GM13977 (cell line): Measurements from ENCODE around the gene RANBP1.
A peak's percentile ranks its signal among the peaks of the same experiment; 100 is the strongest.

Experiments used
- DNase-seq: peaks from one replicate; pipeline ENCODE4 v3.0.0; 2012; ENCODE audit warnings: low spot score
- in situ Hi-C: fragments of 300-500 bp; cut with MboI; formaldehyde crosslinking; loops from one replicate; pipeline ENCODE4 v1.12.0; 2022; ENCODE audit warnings: low sequenced_read_pairs, low pct_unique_long_range_greater_than_20kb, mixed read lengths, inconsistent platforms; ENCODE audit not compliant: unreplicated experiment
- TF ChIP-seq, protein P1 (sequence below): IDR thresholded peaks from 2 replicates; pipeline ENCODE4 v1.5.1; 2012; ENCODE audit warnings: mild to moderate bottlenecking, control low read depth; ENCODE audit not compliant: insufficient read depth; ENCODE audit errors: extremely low read depth, missing control alignments

Gene RANBP1

GRCh38 chr22:20143883-20144665 is 28.2 kb downstream of the RANBP1 start:
- in situ Hi-C loops: no loop called here
- TF ChIP-seq, protein P1, sequence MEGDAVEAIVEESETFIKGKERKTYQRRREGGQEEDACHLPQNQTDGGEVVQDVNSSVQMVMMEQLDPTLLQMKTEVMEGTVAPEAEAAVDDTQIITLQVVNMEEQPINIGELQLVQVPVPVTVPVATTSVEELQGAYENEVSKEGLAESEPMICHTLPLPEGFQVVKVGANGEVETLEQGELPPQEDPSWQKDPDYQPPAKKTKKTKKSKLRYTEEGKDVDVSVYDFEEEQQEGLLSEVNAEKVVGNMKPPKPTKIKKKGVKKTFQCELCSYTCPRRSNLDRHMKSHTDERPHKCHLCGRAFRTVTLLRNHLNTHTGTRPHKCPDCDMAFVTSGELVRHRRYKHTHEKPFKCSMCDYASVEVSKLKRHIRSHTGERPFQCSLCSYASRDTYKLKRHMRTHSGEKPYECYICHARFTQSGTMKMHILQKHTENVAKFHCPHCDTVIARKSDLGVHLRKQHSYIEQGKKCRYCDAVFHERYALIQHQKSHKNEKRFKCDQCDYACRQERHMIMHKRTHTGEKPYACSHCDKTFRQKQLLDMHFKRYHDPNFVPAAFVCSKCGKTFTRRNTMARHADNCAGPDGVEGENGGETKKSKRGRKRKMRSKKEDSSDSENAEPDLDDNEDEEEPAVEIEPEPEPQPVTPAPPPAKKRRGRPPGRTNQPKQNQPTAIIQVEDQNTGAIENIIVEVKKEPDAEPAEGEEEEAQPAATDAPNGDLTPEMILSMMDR: no peak
- no peak for DNase-seq

- DNase-seq: no peak
- TF ChIP-seq, protein P1: no peak
- in situ Hi-C loops: no loop called here
Measured at GRCh38 chr22:20145206-20145831, 29.4 kb downstream of the RANBP1 start.

GRCh38 chr22:20145832-20146223 is 29.9 kb downstream of the RANBP1 start:
- in situ Hi-C loops: no loop called here

GRCh38 chr22:20146777-20147176 is 30.9 kb downstream of the RANBP1 start:
- TF ChIP-seq, protein P1: no peak
- peak; percentile 73 for DNase-seq
- in situ Hi-C loops: no loop called here

More at GRCh38 chr22:20145832-20146223, 29.9 kb downstream of the RANBP1 start:
- no peak for DNase-seq
- TF ChIP-seq, protein P1: no peak

DNA sequence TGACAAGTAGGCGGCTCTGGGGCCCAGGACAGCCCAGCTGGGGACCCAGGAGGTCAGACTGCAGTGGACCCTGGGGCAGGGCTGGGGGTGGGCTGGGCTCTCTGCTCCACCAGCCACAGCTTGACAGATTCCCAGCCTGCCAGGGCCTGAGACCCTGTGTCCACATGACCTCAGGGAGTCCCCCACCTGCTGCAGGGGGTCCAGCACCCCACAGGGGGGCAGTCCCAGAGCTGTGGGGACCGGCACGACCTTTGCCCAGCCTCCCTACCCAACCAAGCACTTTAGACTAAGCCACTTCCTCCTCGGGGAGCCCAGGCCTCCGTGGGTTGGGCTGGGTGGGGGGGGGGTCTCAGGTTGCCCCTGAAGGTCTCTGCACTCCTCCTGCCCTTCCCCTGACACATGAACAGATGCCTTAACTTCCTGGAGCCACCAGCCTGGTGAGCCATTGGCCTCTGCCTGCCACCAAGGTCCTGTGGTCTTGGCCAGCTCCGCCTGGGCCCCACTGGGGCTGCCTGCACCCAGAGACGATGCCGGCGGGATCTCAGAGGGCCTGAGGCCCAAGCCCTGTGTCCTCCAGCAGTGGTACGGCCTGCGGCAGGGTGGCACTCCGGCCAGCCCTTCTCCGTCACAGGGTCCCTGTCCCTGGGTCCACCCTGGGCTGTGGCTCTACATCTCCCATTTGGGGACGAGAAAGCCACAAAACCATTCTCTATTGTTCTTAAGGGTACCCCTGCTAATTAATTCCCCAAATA is 31.5 kb downstream of the RANBP1 start:
- TF ChIP-seq, protein P1: no peak

GRCh38 chr22:20148414-20148813 is 32.5 kb downstream of the RANBP1 start:
- TF ChIP-seq, protein P1: no peak
- in situ Hi-C loops: no loop called here
- DNase-seq: no peak

More for the DNA sequence above, 31.5 kb downstream of the RANBP1 start:
- in situ Hi-C loops: no loop called here
- no peak for DNase-seq
